GM12875 (cell line): Measurements from ENCODE around the gene KRTAP25-1.

Source experiments
- H3K4me3 ChIP-seq: one replicate; pipeline ENCODE4 v1.5.1; 2011; ENCODE audit warnings: low read depth, low read length, control low read depth
- TF ChIP-seq, protein P1 (sequence below): IDR thresholded peaks from 2 replicates; pipeline ENCODE4 v1.5.1; 2011; ENCODE audit warnings: low read depth, mild to moderate bottlenecking, control low read depth, inconsistent platforms, low read length, moderate library complexity, borderline replicate concordance; ENCODE audit not compliant: insufficient read depth

The KRTAP25-1 gene

DNA sequence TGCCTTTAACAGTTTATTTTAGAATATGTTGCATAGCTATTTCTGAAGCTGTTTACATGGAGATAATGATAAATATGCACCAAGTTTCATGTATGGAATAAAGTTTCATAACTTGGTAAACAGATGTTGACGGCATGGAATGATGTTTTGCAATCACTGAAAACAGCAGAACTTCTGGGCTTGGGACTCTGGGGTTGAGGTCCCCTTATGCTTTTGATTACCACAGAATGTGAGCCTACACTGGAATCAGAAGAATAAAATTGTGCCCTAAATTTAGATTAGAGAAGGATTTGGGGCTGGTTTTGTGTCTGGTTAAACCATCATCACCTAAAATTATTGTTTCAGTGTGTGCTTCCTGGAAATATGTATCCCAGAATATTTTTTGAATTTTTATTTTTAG lies 17.7 kb downstream of the KRTAP25-1 start:
- H3K4me3 ChIP-seq: no peak overlapping the region
- TF ChIP-seq, protein P1, sequence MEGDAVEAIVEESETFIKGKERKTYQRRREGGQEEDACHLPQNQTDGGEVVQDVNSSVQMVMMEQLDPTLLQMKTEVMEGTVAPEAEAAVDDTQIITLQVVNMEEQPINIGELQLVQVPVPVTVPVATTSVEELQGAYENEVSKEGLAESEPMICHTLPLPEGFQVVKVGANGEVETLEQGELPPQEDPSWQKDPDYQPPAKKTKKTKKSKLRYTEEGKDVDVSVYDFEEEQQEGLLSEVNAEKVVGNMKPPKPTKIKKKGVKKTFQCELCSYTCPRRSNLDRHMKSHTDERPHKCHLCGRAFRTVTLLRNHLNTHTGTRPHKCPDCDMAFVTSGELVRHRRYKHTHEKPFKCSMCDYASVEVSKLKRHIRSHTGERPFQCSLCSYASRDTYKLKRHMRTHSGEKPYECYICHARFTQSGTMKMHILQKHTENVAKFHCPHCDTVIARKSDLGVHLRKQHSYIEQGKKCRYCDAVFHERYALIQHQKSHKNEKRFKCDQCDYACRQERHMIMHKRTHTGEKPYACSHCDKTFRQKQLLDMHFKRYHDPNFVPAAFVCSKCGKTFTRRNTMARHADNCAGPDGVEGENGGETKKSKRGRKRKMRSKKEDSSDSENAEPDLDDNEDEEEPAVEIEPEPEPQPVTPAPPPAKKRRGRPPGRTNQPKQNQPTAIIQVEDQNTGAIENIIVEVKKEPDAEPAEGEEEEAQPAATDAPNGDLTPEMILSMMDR: no peak

DNA sequence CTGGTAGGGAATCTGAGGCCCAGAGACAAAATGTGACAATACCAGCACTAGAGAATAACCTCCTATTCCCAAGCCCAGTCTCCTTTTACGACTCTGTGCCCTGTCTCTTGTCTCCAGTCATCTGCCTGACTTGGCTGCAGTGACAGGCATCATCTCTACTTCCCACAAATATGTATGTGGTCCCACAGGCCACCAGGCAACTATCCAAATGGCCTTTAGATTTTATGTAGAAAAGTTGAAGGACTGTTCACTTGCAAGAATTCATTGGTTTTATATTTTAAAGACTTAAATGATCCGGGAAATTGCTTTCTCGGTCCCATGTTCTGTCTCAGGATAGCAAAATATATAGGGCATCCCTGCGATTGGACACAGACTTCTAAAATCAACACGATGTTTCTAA lies 18.2 kb downstream of the KRTAP25-1 start:
- H3K4me3 ChIP-seq: no peak overlapping the region
- TF ChIP-seq, protein P1: no peak

DNA sequence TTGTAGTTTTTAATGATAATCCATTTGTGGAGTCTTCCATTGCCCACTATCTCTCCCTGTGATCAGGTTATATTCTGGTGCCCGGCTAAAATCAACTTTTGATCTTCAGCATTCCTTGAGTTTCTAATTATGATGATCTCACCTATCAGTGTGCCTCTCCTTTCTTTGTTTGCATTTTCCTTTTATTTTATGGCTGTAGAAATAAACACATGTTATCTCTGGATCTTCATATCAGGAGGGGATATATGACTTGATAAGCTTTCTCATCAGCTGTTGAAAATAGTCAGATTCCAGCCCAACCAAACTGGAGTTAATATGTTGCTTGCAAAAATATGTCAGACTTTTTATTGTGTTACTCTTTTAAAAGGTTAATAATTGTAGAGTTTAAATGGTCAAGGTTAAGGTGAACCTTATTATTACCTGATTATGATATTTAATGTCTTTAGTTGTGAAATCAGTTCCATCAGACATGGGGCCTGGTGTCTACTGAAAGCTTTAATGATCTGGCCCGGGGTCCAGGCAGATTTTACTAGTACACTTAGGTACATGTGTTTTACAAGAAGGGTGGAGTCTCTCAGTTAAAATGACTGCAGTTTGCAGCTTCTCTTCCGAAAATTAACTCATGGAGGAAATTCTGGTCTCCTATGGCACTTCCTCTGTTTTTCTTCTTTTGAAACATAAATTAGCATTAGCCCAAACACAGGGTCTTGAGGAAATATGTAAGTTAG lies 19.3 kb downstream of the KRTAP25-1 start:
- TF ChIP-seq, protein P1: no peak
- no peak overlapping the region for H3K4me3 ChIP-seq

DNA sequence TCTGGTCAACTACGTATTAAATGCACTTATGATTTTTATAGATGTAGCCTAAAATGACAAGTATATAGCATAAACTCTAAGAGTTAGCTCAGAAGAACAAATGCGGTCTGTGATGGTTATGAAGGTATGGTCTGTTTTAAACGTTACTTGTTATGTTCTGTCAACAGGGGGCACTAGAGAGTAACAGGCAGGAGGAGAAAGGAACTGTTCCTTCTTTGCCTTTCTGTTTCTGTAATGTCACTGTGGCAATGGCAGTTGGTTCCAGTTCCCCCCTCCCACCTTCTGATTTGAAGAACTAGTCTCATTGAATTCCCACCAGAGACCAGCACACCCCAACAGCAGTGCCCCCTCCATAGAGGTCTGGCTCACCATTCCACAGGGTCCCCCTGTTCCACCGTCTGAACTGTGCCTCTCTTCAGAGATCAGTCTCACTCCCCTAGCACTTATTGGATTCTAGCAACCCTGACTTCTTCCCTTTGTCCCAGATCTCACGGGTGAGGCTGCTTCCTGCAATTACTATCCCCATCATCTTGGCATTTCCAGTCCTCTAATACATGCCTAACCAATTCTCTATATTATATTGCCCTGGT lies 20.6 kb downstream of the KRTAP25-1 start:
- TF ChIP-seq, protein P1: 0 out of 2 replicates have a peak, but pooled peaks have one; percentile 8
- H3K4me3 ChIP-seq: no peak overlapping the region

DNA sequence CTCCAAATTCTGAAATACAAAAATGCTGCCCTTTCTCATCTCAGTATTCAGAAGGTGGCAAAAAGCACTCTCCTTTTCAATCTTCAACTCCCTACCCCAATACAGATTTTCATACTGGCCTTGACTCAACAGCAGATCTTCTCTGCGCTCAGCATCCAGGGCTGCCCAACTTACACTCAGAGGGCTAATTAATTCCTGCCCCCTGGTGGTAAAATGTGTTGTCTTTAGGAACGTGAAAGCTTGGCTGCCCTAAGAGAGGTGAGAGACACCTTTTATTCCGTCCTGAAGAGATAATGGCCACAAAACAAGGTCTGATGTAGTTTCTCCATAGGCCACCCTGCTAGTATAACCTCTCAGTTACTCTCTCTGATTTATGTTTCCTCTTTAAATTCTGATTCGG lies 31.5 kb downstream of the KRTAP25-1 start:
- no peak overlapping the region for H3K4me3 ChIP-seq
- TF ChIP-seq, protein P1: no peak

DNA sequence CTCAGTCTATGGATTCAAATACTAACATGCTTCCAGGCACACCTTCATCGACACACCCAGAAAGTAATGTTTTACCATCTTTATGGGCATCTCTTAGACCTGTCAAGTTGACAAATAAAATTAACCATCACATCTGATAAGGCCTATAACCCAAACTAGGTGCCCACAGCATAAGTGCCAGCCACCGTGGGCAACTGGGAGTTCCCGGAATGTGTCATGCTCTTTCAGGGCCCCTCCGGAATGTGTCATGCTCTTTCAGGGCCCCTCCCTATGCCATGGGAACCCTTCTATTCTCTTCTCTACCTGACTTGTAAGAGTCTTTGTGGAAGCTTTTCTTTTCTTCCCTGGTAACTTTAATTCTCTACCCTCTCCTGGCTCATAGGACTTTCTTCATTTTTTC lies 33.2 kb downstream of the KRTAP25-1 start:
- TF ChIP-seq, protein P1: no peak
- no peak overlapping the region for H3K4me3 ChIP-seq

DNA sequence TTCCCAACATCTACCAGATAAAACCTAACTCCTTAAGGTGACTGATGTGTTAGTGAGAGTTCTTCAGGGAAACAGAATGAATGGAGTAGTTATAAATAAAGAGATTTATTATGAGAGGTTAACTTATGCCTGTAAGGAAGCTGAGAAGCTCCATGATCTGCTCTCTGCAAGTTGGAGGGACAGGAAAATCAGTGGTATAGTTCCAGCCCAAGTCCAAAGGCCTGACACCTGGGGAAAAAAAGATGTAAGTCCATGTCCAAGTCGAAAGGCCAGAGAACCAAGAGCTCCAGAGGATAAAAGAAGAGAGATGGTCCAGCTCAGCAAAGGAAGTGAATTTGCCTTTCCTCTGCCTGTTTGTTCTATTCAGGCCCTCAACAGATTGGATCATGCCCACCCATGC lies 33.6 kb downstream of the KRTAP25-1 start:
- TF ChIP-seq, protein P1: no peak
- H3K4me3 ChIP-seq: no peak overlapping the region
